GM18505 (cell line): ENCODE measurements around the gene CCSER2.

Experiments used
- ATAC-seq: cut with Tn5 transposase; IDR thresholded peaks from one replicate; pipeline ENCODE4 v1.9.1; 2021; ENCODE audit not compliant: unreplicated experiment
- POLR2A ChIP-seq: IDR thresholded peaks from 4 replicates; pipeline ENCODE4 v1.6.1; 2011; ENCODE audit warnings: borderline replicate concordance; ENCODE audit not compliant: insufficient read depth, insufficient read length; ENCODE audit errors: extremely low read depth

Gene CCSER2

DNA sequence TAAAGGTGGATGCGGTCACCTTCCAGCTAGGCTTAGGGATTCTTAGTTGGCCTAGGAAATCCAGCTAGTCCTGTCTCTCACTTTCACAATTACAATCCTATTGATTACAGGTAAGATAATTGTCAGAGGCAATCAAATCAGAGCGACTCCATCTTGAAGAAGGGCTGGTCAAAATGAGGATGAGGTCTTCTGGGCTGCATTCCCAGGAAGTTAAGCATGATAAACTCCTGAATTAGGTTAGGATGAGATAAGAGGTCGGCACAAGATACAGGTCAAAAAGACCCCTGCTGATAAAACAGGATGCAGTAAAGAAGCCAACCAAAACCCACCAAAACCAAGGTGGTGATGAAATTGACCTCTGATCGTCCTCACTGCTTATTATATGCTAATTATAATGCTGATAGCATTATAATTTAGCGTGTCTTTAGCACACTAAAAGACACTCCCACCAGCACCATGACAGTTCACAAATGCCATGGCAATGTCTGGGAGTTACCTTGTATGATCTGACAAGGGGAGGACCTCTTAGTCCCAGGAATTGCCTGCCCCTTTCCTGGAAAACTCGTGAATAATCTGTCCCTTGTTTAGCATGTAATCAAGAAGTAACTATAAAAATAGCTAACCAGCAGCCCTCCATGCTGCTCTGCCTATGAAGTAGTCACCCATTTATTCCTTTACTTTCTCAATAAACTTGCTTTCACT lies 237.6 kb downstream of the CCSER2 start:
- no peak for ATAC-seq
- no peak for TF ChIP-seq POLR2A

GRCh38 chr10:84567133-84567532 lies 238.7 kb downstream of the CCSER2 start:
- no peak for ATAC-seq
- TF ChIP-seq POLR2A: no peak
